NCI-H524 treated with DMSO at 0.1 percent for 48 hours (cell line): ENCODE data around the gene C19orf85.
"Not testable (repeated sequence)": the region's sequence is repeated elsewhere in the genome, so short reads cannot be mapped to it uniquely, and the experiment has no call there.

Experiments
- DNase-seq: peaks from one replicate; lab custom pipeline; 2025; lab: John Stamatoyannopoulos, UW

C19orf85 gene

DNA sequence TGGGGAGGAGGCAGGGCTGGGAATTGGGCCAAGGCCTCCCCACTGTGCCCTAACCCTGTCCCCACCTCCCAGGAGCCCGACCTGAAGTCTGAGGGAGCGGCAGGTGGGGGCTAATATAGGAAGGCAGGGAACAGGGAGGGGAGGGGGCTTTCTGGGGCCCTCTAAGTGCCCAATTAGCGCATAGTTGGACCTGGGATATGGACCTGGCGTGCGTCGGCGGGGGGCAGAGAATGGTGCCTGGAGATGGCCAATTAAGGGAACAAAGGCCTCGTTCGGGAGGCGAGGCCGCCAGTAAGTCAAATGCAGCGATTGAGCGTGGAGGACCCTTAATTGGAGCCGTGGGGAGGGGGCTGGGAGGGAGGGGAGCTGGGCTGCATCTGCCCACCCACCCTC, at the start of gene C19orf85:
Gene C19orf85, minus strand, starts transcription at position 90 of the 393 bp plus-strand sequence. CDS start 197 bp downstream, outside the sequence.
- no peak for DNase-seq

DNA sequence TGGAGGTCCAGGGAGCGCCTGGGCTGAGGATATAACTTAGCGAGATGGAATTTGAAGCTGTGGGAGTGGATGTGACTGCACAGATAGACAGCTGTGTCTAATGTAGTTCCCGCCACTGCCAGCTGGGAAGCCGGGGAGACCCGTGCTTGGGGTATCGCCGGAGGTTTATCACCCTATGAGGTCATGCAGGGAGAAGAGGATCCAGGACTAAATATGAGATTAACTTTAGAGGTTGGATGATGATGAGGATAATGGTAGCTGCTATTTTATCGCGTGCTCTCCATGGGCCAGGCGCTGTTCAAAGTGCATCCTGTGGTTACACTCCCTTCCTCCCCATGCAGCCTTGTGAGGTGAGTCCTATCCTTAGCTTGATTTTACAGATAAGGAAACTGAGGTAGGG, 43.6 kb upstream of the C19orf85 start:
- no peak for DNase-seq

- DNase-seq, result no peak
Observed at GRCh38 chr19:55504981-55505380, 40.4 kb upstream of the C19orf85 start.

- no peak for DNase-seq
Observed at GRCh38 chr19:55504252-55504603, 39.7 kb upstream of the C19orf85 start.

- peak; percentile 31 for DNase-seq
Observed at GRCh38 chr19:55503502-55504251, 39.1 kb upstream of the C19orf85 start.

- no peak for DNase-seq
Observed at GRCh38 chr19:55503157-55503501, 38.6 kb upstream of the C19orf85 start.

DNA sequence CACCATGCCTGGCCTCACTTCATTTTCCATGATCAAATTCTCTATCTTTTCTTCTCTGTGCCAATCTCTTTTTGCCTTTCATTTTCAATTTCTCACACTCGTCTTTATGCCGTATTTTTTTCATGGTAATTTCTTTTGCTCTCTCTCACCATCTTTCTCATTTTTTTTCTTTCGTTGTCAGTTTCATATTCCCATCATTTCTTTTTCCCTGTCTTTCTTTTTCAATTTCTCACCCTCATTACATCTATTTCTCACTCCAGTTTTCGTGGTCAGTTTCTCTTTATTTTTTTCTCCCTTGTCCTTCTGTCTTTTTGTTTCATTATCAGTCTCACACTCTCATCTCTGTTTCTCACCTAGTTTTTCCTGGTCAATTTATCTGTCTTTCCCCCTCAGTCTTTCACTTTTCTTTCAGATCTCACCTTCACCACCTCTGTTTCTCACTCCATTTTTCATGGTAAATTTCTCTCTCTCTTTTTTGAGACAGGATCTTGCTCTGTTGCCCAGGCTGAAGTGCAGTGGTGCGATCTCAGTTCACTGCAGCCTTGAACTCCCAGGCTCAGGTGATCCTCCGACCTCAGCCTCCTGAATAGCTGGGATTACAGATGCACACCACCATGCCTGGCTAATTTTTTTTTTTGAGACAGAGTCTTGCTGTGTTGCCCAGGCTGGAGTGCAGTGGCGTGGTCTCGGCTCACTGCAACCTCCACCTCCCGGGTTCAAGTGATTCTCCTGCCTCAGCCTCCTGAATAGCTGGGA, 37.8 kb upstream of the C19orf85 start:
- DNase-seq, result no peak

DNA sequence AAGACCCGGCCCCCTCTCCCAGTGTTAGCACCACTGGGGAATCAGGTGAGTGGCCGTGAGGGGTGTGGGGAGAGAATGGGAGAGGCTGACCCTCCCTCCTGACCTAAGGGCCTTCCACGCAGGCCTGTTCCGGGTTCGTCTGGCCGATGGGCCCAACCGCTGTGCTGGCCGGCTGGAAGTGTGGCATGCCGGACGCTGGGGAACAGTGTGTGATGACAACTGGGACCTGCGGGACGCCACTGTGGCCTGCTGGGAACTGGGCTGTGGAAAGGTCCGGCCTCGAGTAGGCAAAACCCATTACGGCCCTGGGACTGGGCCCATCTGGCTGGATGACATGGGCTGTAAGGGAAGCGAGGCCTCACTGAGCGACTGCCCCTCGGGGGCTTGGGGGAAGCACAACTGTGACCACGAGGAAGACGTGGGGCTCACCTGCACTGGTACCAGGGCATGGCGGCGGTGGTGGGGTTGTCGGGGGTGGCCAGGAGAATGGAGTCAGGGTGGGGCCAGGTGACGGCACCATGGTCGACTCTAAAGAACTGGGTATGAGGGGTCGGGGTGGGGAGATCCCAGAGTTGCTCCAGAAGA, 35.9 kb upstream of the C19orf85 start:
- no peak for DNase-seq

DNA sequence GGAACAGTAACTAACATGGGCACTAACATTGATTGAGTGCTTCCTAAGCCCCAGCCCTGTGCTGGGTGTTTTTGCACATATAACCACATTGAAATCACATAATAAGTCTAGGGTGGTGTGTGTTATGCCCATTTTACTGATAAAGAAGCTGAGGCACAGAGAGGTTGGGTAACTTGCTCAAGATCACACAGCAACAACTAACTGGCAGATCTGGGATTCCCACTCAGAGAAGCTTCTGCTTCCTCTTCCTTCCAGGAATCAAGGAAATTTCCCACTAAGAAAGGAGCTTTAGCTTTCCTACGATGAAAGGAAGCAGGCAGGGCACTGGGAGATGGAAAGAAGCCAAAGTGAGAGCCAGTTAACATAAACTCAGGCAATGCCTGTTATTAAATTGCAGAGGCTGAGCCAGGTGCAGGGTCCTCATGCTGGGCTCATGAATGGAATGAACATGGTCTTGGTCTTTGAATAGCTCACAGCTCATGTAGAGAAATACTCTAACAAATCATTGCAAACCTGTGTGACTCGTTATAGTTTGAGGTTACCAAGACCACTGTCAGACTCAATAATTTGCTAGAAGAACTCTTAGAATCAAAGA, 33.8 kb upstream of the C19orf85 start:
- no peak for DNase-seq

- no peak for DNase-seq
Observed at GRCh38 chr19:55497763-55498162, 33.2 kb upstream of the C19orf85 start.

DNA sequence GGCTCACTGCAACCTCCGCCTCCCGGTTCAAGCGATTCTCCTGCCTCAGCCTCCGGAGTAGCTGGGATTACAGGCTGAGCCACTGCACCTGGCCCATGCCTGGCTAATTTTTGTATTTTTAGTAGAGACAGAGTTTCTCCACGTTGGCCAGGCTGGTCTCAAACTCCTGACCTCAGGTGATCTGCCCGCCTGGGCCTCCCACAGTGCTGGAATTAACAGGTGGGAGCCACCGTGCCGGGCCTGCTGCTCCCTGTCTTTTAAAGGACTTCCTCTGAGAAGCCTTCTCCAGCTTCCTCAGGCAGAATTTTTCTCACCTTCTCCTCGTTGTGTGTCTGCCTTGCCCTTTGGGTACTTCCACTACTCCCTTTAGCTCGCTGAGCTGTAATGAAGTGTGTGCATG, 32.3 kb upstream of the C19orf85 start:
- not testable (repeated sequence) for DNase-seq

- DNase-seq, result no peak
Observed at GRCh38 chr19:55495646-55496349, 31.2 kb upstream of the C19orf85 start.

DNA sequence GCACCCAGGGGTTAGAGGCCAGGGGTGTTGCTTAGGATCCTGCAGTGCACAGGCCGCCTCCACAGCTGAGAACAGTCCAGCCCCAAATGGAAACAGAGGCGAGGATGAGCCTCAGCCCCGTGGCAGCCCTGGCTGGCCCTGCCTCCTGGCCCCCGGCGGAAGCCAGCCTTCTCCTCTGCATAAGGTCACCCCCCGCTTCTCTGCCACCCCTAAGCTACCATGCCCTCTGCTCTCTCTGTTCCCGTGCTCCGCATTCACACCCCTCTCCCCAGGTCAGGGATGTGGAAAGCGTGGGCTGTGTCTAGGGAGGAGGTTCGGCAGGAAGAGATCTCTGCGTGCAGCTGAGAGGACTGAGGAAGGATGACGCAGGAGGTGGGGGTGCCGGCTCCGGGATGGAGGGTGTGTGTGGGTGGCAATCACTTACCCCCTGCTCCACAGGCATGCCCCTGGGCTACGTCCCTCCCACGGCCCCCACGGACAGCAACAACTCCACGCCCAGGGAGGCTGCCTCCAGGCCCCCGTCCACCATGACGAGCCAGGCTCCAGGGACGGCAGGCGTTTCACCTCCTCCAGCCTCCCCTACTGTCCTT, 29.7 kb upstream of the C19orf85 start:
- no peak for DNase-seq

DNA sequence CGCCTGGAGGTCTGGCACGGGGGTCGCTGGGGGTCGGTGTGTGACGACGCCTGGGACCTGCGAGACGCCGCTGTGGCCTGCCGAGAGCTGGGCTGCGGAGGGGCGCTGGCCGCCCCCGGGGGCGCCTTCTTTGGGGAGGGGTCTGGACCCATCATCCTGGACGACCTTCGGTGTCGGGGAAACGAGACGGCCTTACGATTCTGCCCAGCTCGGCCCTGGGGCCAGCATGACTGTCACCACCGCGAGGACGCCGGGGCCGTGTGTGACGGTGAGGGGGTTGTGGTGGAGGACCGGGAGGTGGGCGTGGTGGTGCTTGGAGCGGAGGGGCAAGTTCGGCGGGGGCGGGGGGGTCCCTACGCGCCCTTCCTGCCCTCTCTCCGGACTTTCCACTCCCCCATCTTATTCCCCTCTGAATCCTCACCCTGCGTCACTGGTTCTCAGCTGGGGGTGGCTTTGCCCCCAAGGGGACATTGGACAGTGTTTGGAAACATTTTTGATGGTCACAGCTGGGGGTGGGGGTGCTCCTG, 29.2 kb upstream of the C19orf85 start:
- no peak for DNase-seq

GRCh38 chr19:55493052-55493644, 28.6 kb upstream of the C19orf85 start:
- DNase-seq, result no peak

- DNase-seq, result no peak
Observed at GRCh38 chr19:55492362-55492944, 27.9 kb upstream of the C19orf85 start.

DNA sequence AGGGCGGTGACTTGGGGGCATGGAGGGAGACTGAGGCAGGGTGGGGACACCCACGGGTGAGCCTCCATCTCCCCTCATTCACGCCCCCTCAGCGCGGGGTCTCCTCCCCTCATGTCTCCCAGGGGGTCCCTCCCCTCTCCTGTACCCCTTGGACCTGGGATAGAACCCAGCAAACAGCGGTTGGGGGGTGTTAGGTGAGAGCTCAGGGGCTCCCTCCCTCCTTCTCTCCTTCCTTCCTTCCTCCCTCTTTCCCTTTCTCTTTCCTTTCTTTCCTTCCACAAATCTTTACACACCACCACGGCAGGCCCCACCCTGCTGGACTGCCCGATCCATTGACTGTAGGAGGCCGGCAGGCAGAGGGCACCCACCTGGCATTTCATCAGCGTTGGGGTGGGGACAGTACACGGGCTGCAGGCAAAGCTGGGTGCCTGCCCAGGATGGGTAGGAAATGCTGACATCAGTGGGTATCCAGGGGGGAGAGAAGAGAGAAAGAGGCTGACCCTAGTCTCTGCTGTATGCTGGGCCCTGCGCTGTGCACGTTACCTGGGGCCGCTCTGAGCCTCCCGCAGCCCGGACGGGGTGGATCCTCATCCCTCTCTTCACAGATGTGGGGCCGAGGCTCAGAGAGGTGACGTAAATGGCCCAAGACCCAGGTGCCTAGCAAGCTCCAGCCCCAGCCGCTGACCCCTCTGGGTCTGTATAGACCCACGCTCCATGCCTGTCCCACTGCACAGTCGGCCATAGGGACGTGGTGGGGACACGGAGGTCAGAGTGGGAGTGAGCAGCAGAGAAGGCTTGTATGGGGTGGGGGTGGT, 27.2 kb upstream of the C19orf85 start:
- DNase-seq, result no peak

DNA sequence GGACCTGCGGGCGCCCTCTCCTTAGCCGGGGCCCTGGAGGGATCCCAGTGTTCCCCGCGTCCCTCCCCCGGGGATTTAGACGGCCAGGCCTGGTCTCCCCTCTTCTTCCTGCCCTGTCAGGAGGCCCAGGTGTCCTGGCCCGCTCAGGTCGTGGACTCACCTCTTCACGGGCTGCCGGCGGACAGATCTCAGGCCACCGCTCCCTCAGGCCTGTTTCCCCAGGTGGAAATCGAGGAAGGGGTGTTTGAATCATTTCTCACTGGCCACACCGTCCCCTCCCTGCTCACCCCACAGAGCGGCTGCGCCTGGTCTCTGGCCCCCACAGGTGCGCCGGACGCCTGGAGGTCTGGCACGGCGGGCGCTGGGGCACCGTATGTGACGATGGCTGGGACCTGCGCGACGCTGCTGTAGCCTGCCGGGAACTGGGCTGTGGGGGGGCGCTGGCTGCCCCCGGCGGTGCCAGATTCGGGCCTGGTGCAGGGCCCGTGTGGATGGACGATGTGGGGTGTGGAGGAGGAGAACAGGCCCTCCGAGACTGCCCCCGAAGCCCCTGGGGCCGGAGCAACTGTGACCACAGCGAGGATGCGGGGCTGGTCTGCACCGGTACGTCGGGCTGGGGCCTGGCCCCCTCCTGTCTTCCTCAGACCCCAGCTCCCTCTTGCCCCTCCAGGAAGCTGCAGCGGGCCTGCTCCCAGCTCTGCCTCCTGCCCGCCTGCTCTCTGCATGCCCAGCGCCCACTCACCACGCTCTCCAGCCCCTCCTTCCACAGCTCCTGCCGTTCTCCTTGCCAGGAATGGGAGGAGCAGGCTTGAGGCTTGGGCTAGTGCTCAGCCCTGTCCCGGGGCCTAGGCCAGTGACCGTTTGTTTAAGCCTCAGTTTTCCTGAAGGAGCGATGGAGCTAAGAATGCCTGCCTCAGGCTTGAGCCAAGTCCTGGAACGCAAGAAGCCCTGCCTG, 26.2 kb upstream of the C19orf85 start:
- DNase-seq, result no peak
